H1 (cell line): ENCODE results near the gene CASP3. TPM values are rescaled to one million over a fixed set of nuclear protein-coding genes. Genes with fewer than 3 reads are reported as not detected.

Experiments used
- CTCF ChIA-PET: fragments of 300-600 bp; sonication (Branson Sonifier 250); formaldehyde crosslinking; loops from one replicate; lab custom pipeline; 2021; ENCODE audit not compliant: partially characterized antibody; lab: Charles Lee
- POLR2A ChIA-PET: fragments of 300-600 bp; sonication (Branson Sonifier 250); formaldehyde crosslinking; loops from one replicate; lab custom pipeline; 2021; ENCODE audit warnings: inconsistent platforms; ENCODE audit not compliant: partially characterized antibody; lab: Charles Lee
- DNase-seq, 2 experiments: peaks; one replicate each; pipeline versions ENCODE4 v3.0.0 to v3.0.0-alpha.2; 2010 to 2022; ENCODE audit warnings: low spot score in 2 of 2, low read depth in 1 of 2, mixed read lengths in 1 of 2
- FAIRE-seq: peaks from 2 replicates; lab custom pipeline; 2011; peaks lifted over from hg19 to GRCh38; lab: Jason Lieb, UNC
- H2AFZ ChIP-seq: 2 replicates; pipeline ENCODE4 v1.8.1; 2012; ENCODE audit warnings: low read length, inconsistent platforms
- H2AK5ac ChIP-seq: 2 replicates; pipeline ENCODE4 v1.6.1; 2013; ENCODE audit warnings: low read depth, low read length
- H2BK120ac ChIP-seq: replicated peaks from 2 replicates; pipeline ENCODE3; 2013; ENCODE audit warnings: low read depth, low read length, inconsistent platforms
- H2BK12ac ChIP-seq: 2 replicates; pipeline ENCODE4 v1.6.1; 2013; ENCODE audit warnings: low read depth, low read length
- H2BK15ac ChIP-seq: 2 replicates; pipeline ENCODE4 v1.6.1; 2013; ENCODE audit warnings: low read length
- H2BK20ac ChIP-seq: 2 replicates; pipeline ENCODE4 v1.6.1; 2013; ENCODE audit warnings: low read length
- H2BK5ac ChIP-seq: 2 replicates; pipeline ENCODE4 v1.6.1; 2013; ENCODE audit warnings: low read depth, low read length
- H3K14ac ChIP-seq: 2 replicates; pipeline ENCODE4 v1.6.1; 2013; ENCODE audit warnings: inconsistent platforms; ENCODE audit not compliant: insufficient read length
- H3K18ac ChIP-seq: 2 replicates; pipeline ENCODE4 v1.6.1; 2013; ENCODE audit warnings: low read length; ENCODE audit errors: extremely low read depth
- H3K23ac ChIP-seq: 2 replicates; pipeline ENCODE4 v1.6.1; 2013; ENCODE audit warnings: inconsistent platforms; ENCODE audit not compliant: insufficient read length
- H3K23me2 ChIP-seq: 2 replicates; pipeline ENCODE4 v1.6.1; 2013; ENCODE audit warnings: low read depth, low read length
- H3K27ac ChIP-seq: 2 replicates; pipeline ENCODE4 v1.6.1; 2011; ENCODE audit warnings: low read depth, low read length, inconsistent platforms
- H3K27me3 ChIP-seq, 4 experiments: replicated peaks in 1 of 4; 1 replicate in 1 of 4; 2 replicates in 3 of 4; pipeline versions ENCODE4 v1.6.1 to v1.8.1; 2011 to 2013; ENCODE audit warnings: low read length in 3 of 4, mild to moderate bottlenecking in 3 of 4, inconsistent platforms in 2 of 4, mixed read lengths in 2 of 4, moderate library complexity in 1 of 4; ENCODE audit not compliant: control insufficient read depth in 3 of 4, insufficient read depth in 3 of 4; ENCODE audit errors: extremely low read depth in 1 of 4
- H3K36me3 ChIP-seq, 4 experiments: 2 replicates each; pipeline versions ENCODE4 v1.6.1 to v1.8.1; 2011 to 2013; ENCODE audit warnings: mild to moderate bottlenecking in 4 of 4, low read length in 3 of 4, moderate library complexity in 2 of 4, control low read depth in 1 of 4, inconsistent platforms in 1 of 4; ENCODE audit not compliant: insufficient read depth in 4 of 4, control insufficient read depth in 2 of 4
- H3K4ac ChIP-seq: replicated peaks from 2 replicates; pipeline ENCODE3; 2013; ENCODE audit warnings: low read length, low read depth, mixed read lengths, inconsistent platforms; ENCODE audit not compliant: insufficient read length
- H3K4me1 ChIP-seq, 4 experiments: replicated peaks in 1 of 4; 1 replicate in 1 of 4; 2 replicates in 3 of 4; pipeline versions ENCODE4 v1.6.1 to v1.8.1; 2011 to 2013; ENCODE audit warnings: low read length in 3 of 4, inconsistent platforms in 2 of 4, mixed read lengths in 1 of 4; ENCODE audit not compliant: insufficient read depth in 4 of 4, control insufficient read depth in 3 of 4
- H3K4me2 ChIP-seq, 2 experiments: 2 replicates each; pipeline versions ENCODE4 v1.6.1 to v1.8.1; 2011 to 2013; ENCODE audit warnings: low read depth in 2 of 2, low read length in 2 of 2, control low read depth in 1 of 2, inconsistent platforms in 1 of 2, mild to moderate bottlenecking in 1 of 2; ENCODE audit not compliant: insufficient read depth in 1 of 2
- H3K4me3 ChIP-seq, 4 experiments: fragments of 200-600, 300-600 bp in 1 of 4; sonication (generic), shearing (Covaris generic), sonication (Bioruptor Twin) in 1 of 4; 2 replicates each; pipeline versions ENCODE4 v1.5.1 to v1.8.1; 2011 to 2016; ENCODE audit warnings: low read length in 4 of 4, low read depth in 3 of 4, control low read depth in 2 of 4, inconsistent platforms in 2 of 4, mild to moderate bottlenecking in 2 of 4, mixed read lengths in 1 of 4, moderate library complexity in 1 of 4; ENCODE audit not compliant: insufficient read depth in 2 of 4; ENCODE audit errors: extremely low read depth in 1 of 4
- H3K56ac ChIP-seq: replicated peaks from 2 replicates; pipeline ENCODE3; 2013; ENCODE audit warnings: low read depth, mild to moderate bottlenecking, mixed read lengths, low read length, inconsistent platforms; ENCODE audit not compliant: insufficient read length
- H3K79me1 ChIP-seq: 2 replicates; pipeline ENCODE4 v1.6.1; 2013; ENCODE audit warnings: low read depth, low read length, control low read depth
- H3K79me2 ChIP-seq, 2 experiments: 2 replicates each; pipeline versions ENCODE4 v1.6.1 to v1.8.1; 2012 to 2013; ENCODE audit warnings: low read length in 2 of 2, mild to moderate bottlenecking in 2 of 2, inconsistent platforms in 1 of 2; ENCODE audit not compliant: insufficient read depth in 2 of 2, control insufficient read depth in 1 of 2
- H3K9ac ChIP-seq, 4 experiments: replicated peaks in 1 of 4; 1 replicate in 1 of 4; 2 replicates in 3 of 4; pipeline versions ENCODE4 v1.6.1 to v1.8.1; 2011 to 2013; ENCODE audit warnings: low read depth in 3 of 4, low read length in 3 of 4, control low read depth in 2 of 4, mild to moderate bottlenecking in 2 of 4, moderate library complexity in 2 of 4, inconsistent platforms in 1 of 4; ENCODE audit errors: extremely low read depth in 1 of 4
- H3K9me3 ChIP-seq, 2 experiments: 2 replicates each; pipeline versions ENCODE4 v1.6.1 to v1.8.1; 2012 to 2013; ENCODE audit warnings: mild to moderate bottlenecking in 2 of 2, moderate library complexity in 2 of 2, control low read depth in 1 of 2, inconsistent platforms in 1 of 2, low read depth in 1 of 2, low read length in 1 of 2, mixed read lengths in 1 of 2; ENCODE audit not compliant: insufficient read depth in 2 of 2
- H4K20me1 ChIP-seq, 2 experiments: replicated peaks in 1 of 2; 2 replicates each; pipeline versions ENCODE3 to v1.8.1; 2011 to 2013; ENCODE audit warnings: inconsistent platforms in 2 of 2, low read length in 2 of 2, mild to moderate bottlenecking in 1 of 2; ENCODE audit not compliant: insufficient read depth in 2 of 2, control insufficient read depth in 1 of 2
- H4K5ac ChIP-seq: 2 replicates; pipeline ENCODE4 v1.6.1; 2013; ENCODE audit warnings: low read length, low read depth, mixed read lengths, inconsistent platforms; ENCODE audit not compliant: insufficient read length
- H4K8ac ChIP-seq: 2 replicates; pipeline ENCODE4 v1.8.0; 2013; ENCODE audit warnings: mild to moderate bottlenecking, moderate library complexity, low read length, inconsistent platforms; ENCODE audit not compliant: insufficient read depth; ENCODE audit errors: extremely low read depth
- H4K91ac ChIP-seq: replicated peaks from 2 replicates; pipeline ENCODE3; 2013; ENCODE audit warnings: low read length, mixed read lengths, inconsistent platforms; ENCODE audit not compliant: insufficient read length
- ATF3 ChIP-seq: IDR thresholded peaks from 2 replicates; pipeline ENCODE4 v1.6.1; 2011; ENCODE audit warnings: low read depth, mild to moderate bottlenecking, low read length; ENCODE audit not compliant: insufficient read depth
- CEBPB ChIP-seq: IDR thresholded peaks from 2 replicates; pipeline ENCODE4 v1.6.1; 2012; ENCODE audit warnings: low read depth, low read length
- EZH2 ChIP-seq: fragments of 200-600 bp; sonication (generic); IDR thresholded peaks from 2 replicates; pipeline ENCODE4 v1.7.1; 2012; ENCODE audit warnings: low read depth, mild to moderate bottlenecking, moderate library complexity, low read length, inconsistent platforms; ENCODE audit not compliant: severe bottlenecking
- GTF2F1 ChIP-seq: IDR thresholded peaks from 2 replicates; pipeline ENCODE4 v1.6.1; 2012; ENCODE audit warnings: low read depth, low read length, improper control_type of control experiment, borderline replicate concordance
- MAFK ChIP-seq: IDR thresholded peaks from 2 replicates; pipeline ENCODE4 v1.6.1; 2012; ENCODE audit warnings: low read depth, mild to moderate bottlenecking, improper control_type of control experiment, low read length
- SIN3A ChIP-seq, 2 experiments: IDR thresholded peaks in 1 of 2; conservative IDR thresholded peaks in 1 of 2; 2 replicates each; pipeline ENCODE4 v1.6.1; 2011 to 2012; ENCODE audit warnings: low read length in 2 of 2, improper control_type of control experiment in 1 of 2, low read depth in 1 of 2, mild to moderate bottlenecking in 1 of 2
- SIRT6 ChIP-seq: IDR thresholded peaks from one replicate; pipeline ENCODE4 v1.7.1; 2012; ENCODE audit warnings: low read length, inconsistent platforms
- SP2 ChIP-seq: IDR thresholded peaks from 2 replicates; pipeline ENCODE4 v1.6.1; 2012; ENCODE audit warnings: mild to moderate bottlenecking, low read length, inconsistent platforms
- TEAD4 ChIP-seq: IDR thresholded peaks from 2 replicates; pipeline ENCODE4 v1.6.1; 2012; ENCODE audit warnings: low read depth, low read length, inconsistent platforms, mixed read lengths
- WGBS, 2 experiments: shearing (Covaris generic) in 1 of 2; methylation state at CpG; one replicate each; pipeline versions ENCODE4 v1.1.6 to v1.1.7; 2013 to 2015; ENCODE audit warnings: low lambda C conversion rate in 2 of 2, mixed read lengths in 2 of 2, inconsistent platforms in 1 of 2, low coverage in 1 of 2, missing lambda C conversion rate in 1 of 2; ENCODE audit not compliant: insufficient replicate concordance in 2 of 2, insufficient coverage in 1 of 2, insufficient read length in 1 of 2; ENCODE audit errors: extremely low coverage in 1 of 2, missing lambda C conversion rate in 1 of 2; 5-methylcytosine and 5-hydroxymethylcytosine counted together
- polyA plus RNA-seq, 7 experiments: library from polyadenylated mRNA; depleted of rRNA in 3 of 7; stranded (reverse) in 5 of 7; unstranded in 2 of 7; fragments of >200 nt in 5 of 7; fragments of 200-250 nt in 2 of 7; gene quantifications; 1 replicate in 5 of 7; 2 replicates in 1 of 7; 4 replicates in 1 of 7; pipeline versions ENCODE4 v1.2.1 to v1.2.3, GENCODE V29; 2011 to 2013; ENCODE audit warnings: missing spikeins in 2 of 7, mixed read lengths in 2 of 7
- total RNA-seq: library from RNA; stranded (reverse); fragmentation: NEBNext Ultra II Directional; extraction: Animal tissue kit (Norgen Biotek cat#: 25700); gene quantifications from 2 replicates; pipeline ENCODE4 v1.2.1, GENCODE V29; 2021
- TF ChIP-seq, protein P1 (sequence below): IDR thresholded peaks from 2 replicates; pipeline ENCODE4 v1.6.1; 2012; ENCODE audit warnings: low read length, inconsistent platforms

CASP3 gene
- total and polyA plus RNA-seq, 2 of the 8 experiments (the other 6 are each of a cell fraction or from before 2014, with no cell fraction given), result 27.8 to 82.5 TPM

- FAIRE-seq, result no peak
- CTCF ChIA-PET, result interaction anchor here (1.6 to 2.5 kb wide), 2 partner anchors 9 to 461 kb away, joined by 3 to 9 read pairs; no protein-coding TSS in a partner anchor
- Histone ChIP-seq H3K56ac (no peak overlapping the region), H3K79me1 (no peaks in the 10 kb centered on the region), H3K36me3 (peaks cover 0 to 23% (median 20%) of the 10 kb centered on the region in 4 experiments; a peak in 5 of 8 replicates), H4K91ac (no peak overlapping the region)
- no peak for TF ChIP-seq CEBPB
- no peak for TF ChIP-seq SIRT6
- no peak for TF ChIP-seq TEAD4
- TF ChIP-seq SIN3A (conservative IDR thresholded peaks at IDR 0.05 in 1 of 2, IDR thresholded peaks at IDR 0.05 in 1 of 2; ENCODE audit: low read depth in 1 of 2, low read length in 2 of 2), result no peak
- no peak for TF ChIP-seq GTF2F1
- TF ChIP-seq, protein P1, sequence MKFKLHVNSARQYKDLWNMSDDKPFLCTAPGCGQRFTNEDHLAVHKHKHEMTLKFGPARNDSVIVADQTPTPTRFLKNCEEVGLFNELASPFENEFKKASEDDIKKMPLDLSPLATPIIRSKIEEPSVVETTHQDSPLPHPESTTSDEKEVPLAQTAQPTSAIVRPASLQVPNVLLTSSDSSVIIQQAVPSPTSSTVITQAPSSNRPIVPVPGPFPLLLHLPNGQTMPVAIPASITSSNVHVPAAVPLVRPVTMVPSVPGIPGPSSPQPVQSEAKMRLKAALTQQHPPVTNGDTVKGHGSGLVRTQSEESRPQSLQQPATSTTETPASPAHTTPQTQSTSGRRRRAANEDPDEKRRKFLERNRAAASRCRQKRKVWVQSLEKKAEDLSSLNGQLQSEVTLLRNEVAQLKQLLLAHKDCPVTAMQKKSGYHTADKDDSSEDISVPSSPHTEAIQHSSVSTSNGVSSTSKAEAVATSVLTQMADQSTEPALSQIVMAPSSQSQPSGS, result no peak
- no peak for TF ChIP-seq SP2
- TF ChIP-seq ATF3, result no peak
- TF ChIP-seq EZH2, result no peak
- no peak for TF ChIP-seq MAFK
- TF ChIP-seq, all 59 proteins: peak for 0
- Histone ChIP-seq H3K18ac (no peak overlapping the region), H2AK5ac (no peak overlapping the region), H3K9me3 (no peaks in the 10 kb centered on the region), H2BK12ac (no peak overlapping the region), H4K20me1 (peaks cover 0 to 2% of the 10 kb centered on the region in 2 experiments), H3K79me2 (no peaks in the 10 kb centered on the region), H4K8ac (no peak overlapping the region), H2AFZ (no peak overlapping the region), H2BK120ac (no peak overlapping the region), H3K4ac (no peak overlapping the region), H3K14ac (no peak overlapping the region), H3K4me3 (no peak overlapping the region), H3K27me3 (no peaks in the 10 kb centered on the region), H3K23me2 (no peaks in the 10 kb centered on the region), H2BK15ac (0 out of 2 replicates have a peak overlapping the region, but pooled peaks have one; percentile 13), H2BK5ac (no peak overlapping the region), H3K4me2 (no peak overlapping the region), H3K4me1 (peaks cover 2 to 15% (median 7%) of the 10 kb centered on the region in 4 experiments; a peak in 6 of 7 replicates), H3K27ac (no peak overlapping the region), H4K5ac (no peak overlapping the region), H2BK20ac (no peak overlapping the region), H3K23ac (no peak overlapping the region), H3K9ac (no peak overlapping the region)
- no peak for DNase-seq
- POLR2A ChIA-PET, result no interaction called here
- WGBS, 2 experiments, result 92% methylated on average over 4 of the region's 4 CpGs; no CpG with 5 or more reads in 1 of the 2 experiments
Measured at GRCh38 chr4:184628103-184628502, 21.1 kb downstream of the CASP3 start.
